ENCODE measurements around the gene HMCN1. TPM values are rescaled to one million over a fixed set of nuclear protein-coding genes. Genes with fewer than 3 reads are reported as not detected.

Gene HMCN1
- total RNA-seq, 4 donors from 2014 or later = 9.2 to 15.1 (median 13.8) TPM

DNA sequence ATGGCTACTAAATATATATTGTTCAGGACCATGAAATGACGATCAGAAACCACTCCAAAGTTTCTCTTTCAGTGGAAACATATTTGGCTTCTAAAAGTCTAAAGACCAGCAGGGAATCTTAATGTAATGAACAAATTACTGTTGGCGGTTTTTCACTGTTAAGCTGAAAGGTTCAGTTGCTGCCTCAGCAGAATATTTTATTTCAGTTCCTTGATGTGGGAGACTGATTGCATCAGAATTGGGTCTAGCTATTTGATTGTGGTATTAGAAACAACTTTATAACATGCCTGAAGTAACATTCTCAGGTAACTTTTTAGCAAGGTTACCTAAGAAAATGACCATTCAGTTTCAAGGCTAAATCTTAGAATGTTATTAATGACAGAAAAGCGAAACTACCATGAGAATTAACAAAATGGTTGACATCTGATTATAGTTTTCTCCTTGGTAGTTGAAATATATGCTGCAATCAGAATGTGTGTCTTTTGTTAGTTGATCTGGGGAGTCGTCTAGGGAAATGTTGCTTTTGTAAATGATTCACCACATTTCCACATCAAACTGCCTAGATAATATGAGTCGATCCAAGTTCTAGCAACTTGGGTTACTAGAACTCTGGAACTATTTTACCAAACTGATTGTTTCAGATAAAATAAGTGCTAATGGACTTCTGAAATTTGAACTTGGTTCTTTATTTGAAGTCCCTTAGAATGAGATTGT lies 200.4 kb downstream of the HMCN1 start:
- TF ChIP-seq, protein P1, sequence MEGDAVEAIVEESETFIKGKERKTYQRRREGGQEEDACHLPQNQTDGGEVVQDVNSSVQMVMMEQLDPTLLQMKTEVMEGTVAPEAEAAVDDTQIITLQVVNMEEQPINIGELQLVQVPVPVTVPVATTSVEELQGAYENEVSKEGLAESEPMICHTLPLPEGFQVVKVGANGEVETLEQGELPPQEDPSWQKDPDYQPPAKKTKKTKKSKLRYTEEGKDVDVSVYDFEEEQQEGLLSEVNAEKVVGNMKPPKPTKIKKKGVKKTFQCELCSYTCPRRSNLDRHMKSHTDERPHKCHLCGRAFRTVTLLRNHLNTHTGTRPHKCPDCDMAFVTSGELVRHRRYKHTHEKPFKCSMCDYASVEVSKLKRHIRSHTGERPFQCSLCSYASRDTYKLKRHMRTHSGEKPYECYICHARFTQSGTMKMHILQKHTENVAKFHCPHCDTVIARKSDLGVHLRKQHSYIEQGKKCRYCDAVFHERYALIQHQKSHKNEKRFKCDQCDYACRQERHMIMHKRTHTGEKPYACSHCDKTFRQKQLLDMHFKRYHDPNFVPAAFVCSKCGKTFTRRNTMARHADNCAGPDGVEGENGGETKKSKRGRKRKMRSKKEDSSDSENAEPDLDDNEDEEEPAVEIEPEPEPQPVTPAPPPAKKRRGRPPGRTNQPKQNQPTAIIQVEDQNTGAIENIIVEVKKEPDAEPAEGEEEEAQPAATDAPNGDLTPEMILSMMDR (IDR thresholded peaks at IDR 0.05; ENCODE audit: low read depth) = no peak

DNA sequence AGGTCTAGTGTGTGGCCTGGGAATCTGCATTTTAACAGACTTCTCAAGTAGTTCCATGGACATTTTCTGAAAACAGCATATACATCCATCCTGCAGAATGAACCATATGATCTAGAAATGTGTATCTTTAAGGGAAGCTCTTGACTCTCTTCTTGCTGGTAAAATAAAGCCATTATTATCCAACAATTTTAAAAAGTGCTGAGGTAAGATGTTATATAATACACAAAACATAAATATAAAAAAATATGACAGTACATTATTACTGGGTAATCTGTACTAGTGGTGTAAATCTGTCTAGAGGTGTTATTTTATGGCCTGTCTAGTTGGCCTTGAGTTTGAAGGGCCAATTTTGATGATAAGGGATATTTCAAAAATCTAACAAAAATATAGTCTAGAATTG lies 201.2 kb downstream of the HMCN1 start:
- TF ChIP-seq, protein P1 (IDR thresholded peaks at IDR 0.05; ENCODE audit: low read depth) = no peak

DNA sequence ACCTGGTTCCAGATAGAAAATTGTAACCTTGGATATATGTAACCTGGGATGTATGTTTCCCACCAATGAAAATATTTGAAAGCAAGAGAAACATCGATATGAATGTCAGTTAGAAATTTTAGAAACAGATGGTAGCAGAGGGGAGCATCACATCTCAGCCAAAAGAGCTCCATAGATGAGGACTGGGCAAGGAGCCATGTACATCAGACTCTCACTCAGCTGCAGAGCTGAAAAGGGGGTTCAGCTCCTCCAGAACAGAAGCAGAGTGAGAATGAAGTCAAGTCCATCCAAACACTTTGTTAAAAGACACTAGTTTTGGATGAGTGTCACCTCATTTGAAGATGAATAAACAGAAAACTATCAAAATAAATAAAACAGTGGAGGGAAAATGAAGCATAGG lies 202.4 kb downstream of the HMCN1 start:
- TF ChIP-seq, protein P1 (IDR thresholded peaks at IDR 0.05; ENCODE audit: low read depth) = no peak

DNA sequence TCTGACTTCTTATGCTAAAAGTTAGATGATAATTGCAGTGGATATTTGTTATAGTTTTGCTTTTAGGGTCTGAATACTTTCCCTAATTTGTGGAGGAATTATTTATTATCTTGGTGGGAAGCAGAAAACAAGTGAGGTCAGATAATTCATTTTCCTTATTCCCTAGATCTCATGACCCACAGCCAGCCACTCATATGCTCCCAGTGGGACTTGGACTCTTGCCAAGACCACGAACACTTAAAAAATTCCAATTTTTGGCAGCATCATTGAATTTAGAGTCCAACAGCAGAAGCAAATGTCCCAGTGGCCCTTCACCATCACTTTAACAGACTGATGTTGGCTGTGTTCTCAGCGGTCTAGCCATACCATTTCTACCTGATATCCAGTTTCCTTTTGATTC lies 204.2 kb downstream of the HMCN1 start:
- TF ChIP-seq, protein P1 (IDR thresholded peaks at IDR 0.05; ENCODE audit: low read depth) = no peak

DNA sequence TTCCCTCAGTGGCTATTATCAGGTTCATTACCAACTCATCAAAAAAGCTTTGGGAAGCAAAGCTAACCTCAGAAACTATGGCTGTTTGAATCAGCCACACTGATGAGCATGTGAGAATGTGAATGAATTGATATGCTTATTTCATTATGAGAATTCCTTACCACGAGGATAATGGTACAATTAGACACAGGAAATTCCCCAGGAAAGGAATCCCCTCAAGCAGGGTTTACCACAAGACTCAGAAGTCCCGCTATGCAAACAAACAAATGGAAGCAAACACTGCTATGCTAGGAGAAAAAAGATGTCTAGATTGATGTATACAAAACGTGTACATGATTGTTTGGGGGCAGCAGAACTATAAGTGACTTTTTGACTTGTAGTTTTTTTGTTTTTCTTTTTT lies 205.0 kb downstream of the HMCN1 start:
- TF ChIP-seq, protein P1 (IDR thresholded peaks at IDR 0.05; ENCODE audit: low read depth) = no peak

DNA sequence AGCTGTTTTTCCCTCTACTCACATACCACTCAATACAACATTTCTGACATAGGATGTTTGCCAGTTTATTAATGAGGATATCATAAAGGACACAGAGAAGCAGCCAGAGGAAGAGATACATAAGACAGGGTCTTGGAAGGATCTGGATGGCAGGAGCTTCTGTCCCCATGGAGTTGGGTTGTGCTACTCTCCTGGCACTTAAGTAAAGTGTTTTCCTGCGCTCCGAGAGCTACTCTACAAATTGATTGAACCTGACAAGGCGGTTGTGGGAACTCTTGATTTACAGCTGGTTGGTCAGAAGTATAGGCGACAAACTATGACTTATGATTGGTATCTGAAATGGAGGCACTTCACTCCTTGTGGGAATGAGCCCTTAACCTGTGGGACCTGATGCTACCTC lies 208.8 kb downstream of the HMCN1 start:
- TF ChIP-seq, protein P1 (IDR thresholded peaks at IDR 0.05; ENCODE audit: low read depth) = no peak

DNA sequence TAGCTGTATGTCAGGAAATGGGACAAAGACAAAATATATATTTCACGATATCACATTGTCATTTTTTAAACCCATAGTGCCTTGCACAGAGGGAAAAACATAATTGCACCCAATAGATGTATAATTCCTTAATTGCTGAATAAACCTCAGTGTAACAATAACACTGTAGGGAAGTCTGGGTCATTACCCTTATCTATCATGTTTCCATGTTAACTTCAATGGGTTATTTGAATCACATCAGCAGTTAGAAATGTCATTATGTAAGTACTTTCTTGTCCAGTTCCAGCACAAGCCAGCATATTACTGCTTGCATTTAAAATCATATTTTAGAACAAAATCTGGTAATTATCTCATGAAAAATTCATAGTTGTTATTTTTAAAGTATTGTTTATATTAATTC lies 222.7 kb downstream of the HMCN1 start:
- TF ChIP-seq, protein P1 (IDR thresholded peaks at IDR 0.05; ENCODE audit: low read depth) = no peak
